Measurements from ENCODE around the gene SRRM3. TPM values are rescaled to one million over a fixed set of nuclear protein-coding genes. Genes with fewer than 3 reads are reported as not detected.

Gene SRRM3
- polyA plus RNA-seq, 1 experiment, result 0.80 TPM

GRCh38 chr7:76272851-76273497 is 71.3 kb downstream of the SRRM3 start:
- POLR2A ChIA-PET, result no interaction called here

GRCh38 chr7:76273503-76273902 is 71.8 kb downstream of the SRRM3 start:
- peaks cover 36% of the 10 kb centered on the region for H3K27me3 ChIP-seq (ENCODE audit: control insufficient read depth, insufficient read depth, low read length)
- ChIA-PET CTCF (interaction anchor here (1.0 to 3.4 kb wide), 4 partner anchors 10 to 95 kb away, joined by 4 to 17 read pairs (median 4); no protein-coding TSS in a partner anchor), POLR2A (no interaction called here)
- H3K4me3 ChIP-seq (ENCODE audit: low read depth, low read length), result no peak overlapping the region
- no peak for TF ChIP-seq CTCF (IDR thresholded peaks at IDR 0.05; ENCODE audit: insufficient read depth, low read depth, low read length)
- DNase-seq (ENCODE audit: low read depth), result no peak
- no peaks in the 10 kb centered on the region for H3K36me3 ChIP-seq (ENCODE audit: control insufficient read depth, insufficient read depth, low read length)

More at GRCh38 chr7:76272851-76273497, 71.3 kb downstream of the SRRM3 start:
- Histone ChIP-seq H3K27me3 (ENCODE audit: control insufficient read depth, insufficient read depth, low read length) (peaks cover 39% of the 10 kb centered on the region), H3K36me3 (ENCODE audit: control insufficient read depth, insufficient read depth, low read length) (no peaks in the 10 kb centered on the region), H3K4me3 (ENCODE audit: low read depth, low read length) (no peak overlapping the region)
- CTCF ChIA-PET, result interaction anchor here (1.0 to 2.4 kb wide), 3 partner anchors 10 to 95 kb away, joined by 4 to 7 read pairs (median 4); no protein-coding TSS in a partner anchor
- no peak for TF ChIP-seq CTCF (IDR thresholded peaks at IDR 0.05; ENCODE audit: insufficient read depth, low read depth, low read length)
- DNase-seq (ENCODE audit: low read depth), result no peak

GRCh38 chr7:76278540-76278939 is 76.8 kb downstream of the SRRM3 start:
- Histone ChIP-seq H3K36me3 (ENCODE audit: control insufficient read depth, insufficient read depth, low read length) (no peaks in the 10 kb centered on the region), H3K27me3 (ENCODE audit: control insufficient read depth, insufficient read depth, low read length) (peaks cover 37% of the 10 kb centered on the region), H3K4me3 (ENCODE audit: low read depth, low read length) (no peak overlapping the region)
- DNase-seq (ENCODE audit: low read depth), result no peak
- CTCF ChIA-PET, result interaction anchor here (0.6 to 2.7 kb wide), 3 partner anchors 16 to 36 kb away, joined by 4 to 10 read pairs (median 6); no protein-coding TSS in a partner anchor
- POLR2A ChIA-PET, result no interaction called here
- no peak for TF ChIP-seq CTCF (IDR thresholded peaks at IDR 0.05; ENCODE audit: insufficient read depth, low read depth, low read length)

- no peak for DNase-seq (ENCODE audit: low read depth)
- H3K4me3 ChIP-seq (ENCODE audit: low read depth, low read length), result no peak overlapping the region
- TF ChIP-seq CTCF (IDR thresholded peaks at IDR 0.05; ENCODE audit: insufficient read depth, low read depth, low read length), result no peak
- ChIA-PET POLR2A (no interaction called here), CTCF (no interaction called here)
- peaks cover 35% of the 10 kb centered on the region for H3K27me3 ChIP-seq (ENCODE audit: control insufficient read depth, insufficient read depth, low read length)
- no peaks in the 10 kb centered on the region for H3K36me3 ChIP-seq (ENCODE audit: control insufficient read depth, insufficient read depth, low read length)
Measured at GRCh38 chr7:76280408-76280807, 78.7 kb downstream of the SRRM3 start.

- POLR2A ChIA-PET, result no interaction called here
- Histone ChIP-seq H3K36me3 (ENCODE audit: control insufficient read depth, insufficient read depth, low read length) (no peaks in the 10 kb centered on the region), H3K4me3 (ENCODE audit: low read depth, low read length) (peak overlapping the region; percentile 17), H3K27me3 (ENCODE audit: control insufficient read depth, insufficient read depth, low read length) (peaks cover 35% of the 10 kb centered on the region)
- CTCF ChIA-PET, result interaction anchor here (1.0 to 3.2 kb wide), 5 partner anchors 11 to 103 kb away, joined by 3 to 18 read pairs (median 10); no protein-coding TSS in a partner anchor
- TF ChIP-seq CTCF (IDR thresholded peaks at IDR 0.05; ENCODE audit: insufficient read depth, low read depth, low read length), result no peak
- no peak for DNase-seq (ENCODE audit: low read depth)
Measured at GRCh38 chr7:76281006-76281705, 79.5 kb downstream of the SRRM3 start.

Data from BJ (cell line).